Activated T-cell treated with anti-CD3 and anti-CD28 coated beads, Interleukin-2, amount 50 U/mL, for 72 hours (primary cell): ENCODE results near the gene BMPR1B. TPM values are rescaled to one million over a fixed set of nuclear protein-coding genes. Genes with fewer than 3 reads are reported as not detected.

ENCODE experiments used
- ATAC-seq, 2 donors: fragments of 150-1000 bp; cut with Tn5 transposase; replicated peaks in 1 of 2; 2 replicates each; pipeline ENCODE4 v1.10.0; 2021; ENCODE audit warnings: moderate library complexity in 2 of 2, mild to moderate bottlenecking in 1 of 2
- DNase-seq, 2 donors: peaks; one replicate each; pipeline ENCODE4 v3.0.0; 2021 to 2022; ENCODE audit warnings: mixed read lengths in 1 of 2
- H3K27ac Mint-ChIP-seq: one replicate; pipeline ENCODE4 v1.8.0; 2022; ENCODE audit warnings: mild to moderate bottlenecking, moderate library complexity, mixed read lengths
- H3K27me3 Mint-ChIP-seq: one replicate; pipeline ENCODE4 v1.8.0; 2022; ENCODE audit warnings: low read depth, mixed read lengths
- H3K36me3 Mint-ChIP-seq, 2 donors: one replicate each; pipeline ENCODE4 v1.8.0; 2022; ENCODE audit warnings: mixed read lengths in 2 of 2, mild to moderate bottlenecking in 1 of 2; ENCODE audit not compliant: insufficient read depth in 2 of 2
- H3K4me1 Mint-ChIP-seq: one replicate; pipeline ENCODE4 v1.8.0; 2022; ENCODE audit warnings: low read depth, mixed read lengths
- H3K4me3 Mint-ChIP-seq, 2 donors: one replicate each; pipeline ENCODE4 v1.8.0; 2022; ENCODE audit warnings: mild to moderate bottlenecking in 2 of 2, mixed read lengths in 2 of 2, moderate library complexity in 2 of 2
- H3K9me3 Mint-ChIP-seq, 2 donors: one replicate each; pipeline ENCODE4 v1.8.0; 2022; ENCODE audit warnings: mixed read lengths in 2 of 2
- total RNA-seq, 2 donors: library from RNA; stranded (reverse); gene quantifications; one replicate each; pipeline ENCODE4 v1.2.3, GENCODE V29; 2022

BMPR1B gene
- total RNA-seq, 2 donors from 2014 or later, result not detected

GRCh38 chr4:94871644-94872305, 114.0 kb downstream of the BMPR1B start:
- Mint-ChIP-seq H3K36me3 (no peaks in the 10 kb centered on the region), H3K27me3 (no peaks in the 10 kb centered on the region), H3K4me1 (no peaks in the 10 kb centered on the region), H3K27ac (no peak overlapping the region), H3K9me3 (no peaks in the 10 kb centered on the region), H3K4me3 (no peak overlapping the region)
- ATAC-seq, result no peak
- no peak for DNase-seq

GRCh38 chr4:94877973-94878372, 120.2 kb downstream of the BMPR1B start:
- Mint-ChIP-seq H3K27ac (no peak overlapping the region), H3K4me3 (no peak overlapping the region), H3K9me3 (no peaks in the 10 kb centered on the region), H3K36me3 (no peaks in the 10 kb centered on the region), H3K4me1 (no peaks in the 10 kb centered on the region), H3K27me3 (no peaks in the 10 kb centered on the region)
- no peak for ATAC-seq
- no peak for DNase-seq

- H3K36me3 Mint-ChIP-seq, result no peaks in the 10 kb centered on the region
- H3K4me3 Mint-ChIP-seq, result no peak overlapping the region
- no peaks in the 10 kb centered on the region for H3K4me1 Mint-ChIP-seq
- H3K9me3 Mint-ChIP-seq, result no peaks in the 10 kb centered on the region
- H3K27me3 Mint-ChIP-seq, result no peaks in the 10 kb centered on the region
- no peak for DNase-seq
- no peak overlapping the region for H3K27ac Mint-ChIP-seq
- no peak for ATAC-seq
Observed at GRCh38 chr4:94880956-94881355, 123.2 kb downstream of the BMPR1B start.

- Mint-ChIP-seq H3K4me1 (no peaks in the 10 kb centered on the region), H3K4me3 (no peak overlapping the region), H3K27me3 (no peaks in the 10 kb centered on the region), H3K9me3 (no peaks in the 10 kb centered on the region), H3K36me3 (peaks cover 0 to 2% of the 10 kb centered on the region in 2 donors), H3K27ac (no peak overlapping the region)
- ATAC-seq (no peak), DNase-seq (no peak)
Observed at GRCh38 chr4:94882756-94883155, 125.0 kb downstream of the BMPR1B start.

- ATAC-seq (no peak), DNase-seq (no peak)
- Mint-ChIP-seq H3K36me3 (peaks cover 0 to 2% of the 10 kb centered on the region in 2 donors), H3K27ac (no peak overlapping the region), H3K4me3 (no peak overlapping the region), H3K27me3 (no peaks in the 10 kb centered on the region), H3K4me1 (no peaks in the 10 kb centered on the region), H3K9me3 (no peaks in the 10 kb centered on the region)
Observed at GRCh38 chr4:94887027-94887426, 129.3 kb downstream of the BMPR1B start.

- Mint-ChIP-seq H3K27me3 (no peaks in the 10 kb centered on the region), H3K4me3 (no peak overlapping the region), H3K9me3 (no peaks in the 10 kb centered on the region), H3K36me3 (peaks cover 0 to 2% of the 10 kb centered on the region in 2 donors), H3K27ac (no peak overlapping the region), H3K4me1 (no peaks in the 10 kb centered on the region)
- DNase-seq (no peak), ATAC-seq (no peak)
Observed at GRCh38 chr4:94889523-94889922, 131.8 kb downstream of the BMPR1B start.

- H3K27me3 Mint-ChIP-seq, result no peaks in the 10 kb centered on the region
- no peaks in the 10 kb centered on the region for H3K9me3 Mint-ChIP-seq
Observed at GRCh38 chr4:94889946-94890345, 132.2 kb downstream of the BMPR1B start.

GRCh38 chr4:94890579-94890978, 132.8 kb downstream of the BMPR1B start:
- no peak overlapping the region for H3K27ac Mint-ChIP-seq
- no peak for DNase-seq
- no peaks in the 10 kb centered on the region for H3K4me1 Mint-ChIP-seq
- H3K4me3 Mint-ChIP-seq, result no peak overlapping the region
- no peaks in the 10 kb centered on the region for H3K27me3 Mint-ChIP-seq
- no peaks in the 10 kb centered on the region for H3K9me3 Mint-ChIP-seq
- no peak for ATAC-seq
- H3K36me3 Mint-ChIP-seq, result peaks cover 0 to 2% of the 10 kb centered on the region in 2 donors

More at GRCh38 chr4:94889946-94890345, 132.2 kb downstream of the BMPR1B start:
- DNase-seq (no peak), ATAC-seq (no peak)
- no peaks in the 10 kb centered on the region for H3K4me1 Mint-ChIP-seq
- no peak overlapping the region for H3K27ac Mint-ChIP-seq
- no peak overlapping the region for H3K4me3 Mint-ChIP-seq
- peaks cover 0 to 2% of the 10 kb centered on the region in 2 donors for H3K36me3 Mint-ChIP-seq

GRCh38 chr4:94892051-94892450, 134.3 kb downstream of the BMPR1B start:
- no peaks in the 10 kb centered on the region for H3K27me3 Mint-ChIP-seq

GRCh38 chr4:94895081-94895480, 137.3 kb downstream of the BMPR1B start:
- H3K36me3 Mint-ChIP-seq, result no peaks in the 10 kb centered on the region
- no peak overlapping the region for H3K4me3 Mint-ChIP-seq
- no peaks in the 10 kb centered on the region for H3K4me1 Mint-ChIP-seq
- H3K27me3 Mint-ChIP-seq, result no peaks in the 10 kb centered on the region
- DNase-seq, result no peak
- ATAC-seq, result no peak
- no peak overlapping the region for H3K27ac Mint-ChIP-seq
- no peaks in the 10 kb centered on the region for H3K9me3 Mint-ChIP-seq

More at GRCh38 chr4:94892051-94892450, 134.3 kb downstream of the BMPR1B start:
- peaks cover 0 to 2% of the 10 kb centered on the region in 2 donors for H3K36me3 Mint-ChIP-seq
- H3K4me3 Mint-ChIP-seq, result no peak overlapping the region
- no peaks in the 10 kb centered on the region for H3K9me3 Mint-ChIP-seq
- no peaks in the 10 kb centered on the region for H3K4me1 Mint-ChIP-seq
- DNase-seq (no peak), ATAC-seq (no peak)
- H3K27ac Mint-ChIP-seq, result no peak overlapping the region

GRCh38 chr4:94897023-94897422, 139.3 kb downstream of the BMPR1B start:
- DNase-seq, result no peak
- Mint-ChIP-seq H3K4me3 (no peak overlapping the region), H3K4me1 (no peaks in the 10 kb centered on the region), H3K27me3 (no peaks in the 10 kb centered on the region), H3K27ac (no peak overlapping the region), H3K36me3 (no peaks in the 10 kb centered on the region), H3K9me3 (no peaks in the 10 kb centered on the region)
- no peak for ATAC-seq

GRCh38 chr4:94905511-94905910, 147.8 kb downstream of the BMPR1B start:
- Mint-ChIP-seq H3K27ac (no peak overlapping the region), H3K9me3 (no peaks in the 10 kb centered on the region), H3K36me3 (no peaks in the 10 kb centered on the region), H3K27me3 (no peaks in the 10 kb centered on the region), H3K4me3 (no peak overlapping the region), H3K4me1 (no peaks in the 10 kb centered on the region)
- no peak for DNase-seq
- ATAC-seq, result no peak

GRCh38 chr4:94909645-94910044, 151.9 kb downstream of the BMPR1B start:
- DNase-seq (no peak), ATAC-seq (no peak)
- H3K4me3 Mint-ChIP-seq, result no peak overlapping the region
- H3K36me3 Mint-ChIP-seq, result no peaks in the 10 kb centered on the region
- peaks cover 1 to 2% of the 10 kb centered on the region in 2 donors for H3K9me3 Mint-ChIP-seq
- H3K4me1 Mint-ChIP-seq, result no peaks in the 10 kb centered on the region
- no peak overlapping the region for H3K27ac Mint-ChIP-seq
- no peaks in the 10 kb centered on the region for H3K27me3 Mint-ChIP-seq

- Mint-ChIP-seq H3K4me1 (no peaks in the 10 kb centered on the region), H3K36me3 (peaks cover 1 to 3% of the 10 kb centered on the region in 2 donors), H3K27me3 (no peaks in the 10 kb centered on the region), H3K9me3 (peaks cover 5% of the 10 kb centered on the region in 2 donors), H3K4me3 (no peak overlapping the region), H3K27ac (no peak overlapping the region)
- DNase-seq, result no peak
- no peak for ATAC-seq
Observed at GRCh38 chr4:94911106-94911505, 153.4 kb downstream of the BMPR1B start.
